Activated CD4-positive, CD25-positive, alpha-beta regulatory T cell treated with anti-CD3 and anti-CD28 coated beads, Interleukin-2, amount 50 U/mL, for 72 hours (primary cell): ENCODE measurements around the gene VGF.

ENCODE experiments used
- DNase-seq: peaks from one replicate; pipeline ENCODE4 v3.0.0; 2021

VGF gene

GRCh38 chr7:101164071-101164840, 1.1 kb downstream of the VGF start:
- no peak for DNase-seq

DNA sequence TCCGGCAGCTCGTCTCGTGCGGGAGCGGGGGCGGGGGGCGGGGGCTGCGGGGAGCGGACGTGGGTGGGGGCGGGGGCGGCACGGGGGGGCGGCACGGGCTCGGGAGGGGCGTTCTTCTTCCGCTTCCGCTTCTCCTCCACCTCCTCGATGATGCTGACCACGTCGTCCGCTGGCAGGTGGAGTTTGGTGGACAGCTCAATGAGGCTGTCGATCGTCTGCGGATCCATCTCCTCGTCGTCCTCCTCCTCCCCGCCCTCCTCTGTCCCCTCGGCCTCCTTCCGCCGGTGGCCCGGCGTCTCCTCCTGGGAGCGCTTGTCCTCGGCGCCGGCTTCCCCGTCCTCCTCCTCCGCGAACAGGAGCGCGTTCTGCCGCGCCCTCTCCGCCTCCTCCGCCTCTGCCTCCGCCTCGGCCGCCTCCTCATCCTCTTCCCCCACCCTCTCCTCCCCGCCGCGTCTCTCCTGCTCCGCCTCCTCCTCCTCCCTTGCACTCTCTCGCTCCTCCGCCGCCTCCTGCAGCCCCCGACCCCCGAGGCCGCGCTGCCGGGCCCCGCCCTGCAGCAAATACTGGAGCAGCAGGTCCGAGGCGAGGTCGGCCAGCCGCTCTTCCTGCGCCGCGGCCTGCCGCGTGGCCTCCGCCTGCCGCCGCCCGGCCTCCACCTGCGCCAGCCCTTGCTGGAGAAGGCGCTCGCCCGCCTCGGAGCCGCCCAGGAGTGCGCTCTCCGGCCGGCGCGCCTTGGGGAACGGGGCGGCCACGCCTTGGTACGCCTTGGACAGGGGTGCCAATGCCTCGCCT, 1.9 kb downstream of the VGF start:
- DNase-seq, result peak; percentile 44

GRCh38 chr7:101162551-101163278, 2.7 kb downstream of the VGF start:
- DNase-seq, result peak; percentile 40

- DNase-seq, result no peak
Observed at GRCh38 chr7:101161692-101162471, 3.5 kb downstream of the VGF start.

DNA sequence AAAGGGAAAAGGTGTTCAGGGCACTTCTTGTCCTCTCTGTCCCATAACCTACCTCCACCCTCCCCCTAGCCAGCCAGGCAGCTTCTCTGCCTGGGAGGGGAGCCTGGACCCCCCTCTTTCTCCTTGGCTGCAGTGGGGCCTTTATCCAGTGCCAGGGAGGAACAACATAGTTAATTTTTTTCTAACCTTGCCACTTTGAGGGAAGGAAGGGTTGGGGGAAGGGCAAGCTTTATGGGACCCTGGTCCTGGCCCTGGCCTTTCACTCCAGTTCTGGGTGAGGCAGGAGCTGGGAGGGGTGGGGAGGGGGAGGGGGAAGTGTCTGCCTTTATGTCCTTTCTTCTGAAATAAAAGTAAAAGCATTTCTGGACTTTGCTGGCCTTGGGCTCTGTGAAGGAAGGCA, 4.5 kb downstream of the VGF start:
- DNase-seq, result no peak

- DNase-seq, result no peak
Observed at GRCh38 chr7:101159696-101160674, 5.4 kb downstream of the VGF start.

GRCh38 chr7:101156866-101157589, 8.3 kb downstream of the VGF start:
- DNase-seq, result no peak

- DNase-seq, result no peak
Observed at GRCh38 chr7:101156277-101156676, 9.1 kb downstream of the VGF start.

DNA sequence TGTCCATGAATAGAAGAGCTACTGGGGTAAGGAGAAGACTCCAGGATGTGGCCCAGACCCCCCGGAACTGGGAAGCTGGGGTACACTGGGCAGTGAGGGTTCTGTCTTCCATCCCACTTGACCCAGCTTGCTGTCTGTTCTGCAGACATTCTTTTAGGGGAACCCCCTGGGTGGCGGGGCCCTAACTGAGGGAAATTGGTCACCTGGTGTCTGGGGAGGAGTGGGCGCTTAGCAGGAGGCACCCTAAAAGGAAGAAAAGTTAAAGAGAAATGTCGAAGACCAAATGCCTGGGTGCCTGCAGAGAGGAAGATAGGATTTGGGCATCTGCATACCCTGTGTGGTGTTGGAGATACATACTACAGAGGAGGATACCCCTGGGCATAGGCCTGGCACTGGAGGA, 10.1 kb downstream of the VGF start:
- DNase-seq, result no peak

DNA sequence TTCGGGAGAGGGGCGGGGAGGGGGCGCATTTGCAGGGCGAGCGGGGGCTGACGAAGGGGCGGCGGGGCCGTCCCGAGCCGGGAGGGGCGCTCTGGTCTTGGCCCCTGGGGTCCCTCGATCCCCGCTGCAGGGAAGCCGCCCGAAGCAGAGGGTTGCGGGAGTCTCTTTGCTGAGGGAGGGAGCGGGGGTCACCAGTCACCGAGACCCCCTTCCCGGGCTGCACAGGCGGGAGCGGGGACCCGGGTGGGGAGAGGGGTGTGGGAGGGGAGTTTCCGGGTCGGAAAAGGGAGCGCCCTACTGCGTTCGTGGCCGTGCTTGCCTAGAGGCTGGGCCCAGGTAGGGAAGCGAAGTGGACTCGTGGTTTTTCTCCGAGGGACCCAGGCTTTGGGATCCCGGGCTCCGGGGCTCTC, 10.7 kb downstream of the VGF start:
- peak; percentile 41 for DNase-seq

DNA sequence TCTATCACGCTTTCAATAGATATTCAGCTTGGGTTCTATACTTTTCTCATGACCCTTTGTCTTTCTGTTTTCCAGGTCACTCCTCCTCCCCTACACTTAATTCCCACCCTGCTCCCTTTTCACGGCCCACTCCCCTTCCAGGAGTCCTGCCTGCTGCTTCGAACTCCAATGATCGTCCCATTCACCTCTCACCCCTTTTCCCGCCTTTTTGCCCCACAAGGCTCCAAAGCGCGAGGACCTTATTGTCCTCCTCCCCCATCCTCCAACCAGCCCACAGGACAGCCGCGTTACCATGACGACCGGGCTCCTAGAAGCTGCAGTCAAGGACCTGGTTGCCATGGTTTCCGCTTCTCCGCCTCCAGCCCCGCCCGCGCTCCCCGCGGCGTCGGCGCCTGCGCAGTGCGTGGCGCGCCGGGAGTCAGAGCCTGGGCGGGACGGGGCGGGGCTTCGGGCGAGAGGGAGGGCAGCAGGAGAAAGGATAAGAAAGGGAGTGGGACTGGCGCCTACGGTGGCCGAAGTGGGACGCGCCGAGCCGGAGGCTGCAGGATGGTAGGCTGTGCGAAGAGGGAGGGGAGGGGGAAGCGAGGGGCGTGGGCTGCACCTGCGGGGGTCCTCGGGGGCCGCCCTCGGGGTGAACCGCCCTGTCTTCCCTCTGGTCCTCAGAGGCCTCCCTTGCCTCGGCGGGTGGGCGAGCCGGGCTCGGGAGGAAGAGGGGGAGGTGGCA, 11.2 kb downstream of the VGF start, which contains the start of gene AP1S1:
Gene AP1S1, plus strand, starts transcription at position 508 of the 724 bp plus-strand sequence. Its CDS starts 39 bp downstream, at position 547.
- peak; percentile 90 for DNase-seq

DNA sequence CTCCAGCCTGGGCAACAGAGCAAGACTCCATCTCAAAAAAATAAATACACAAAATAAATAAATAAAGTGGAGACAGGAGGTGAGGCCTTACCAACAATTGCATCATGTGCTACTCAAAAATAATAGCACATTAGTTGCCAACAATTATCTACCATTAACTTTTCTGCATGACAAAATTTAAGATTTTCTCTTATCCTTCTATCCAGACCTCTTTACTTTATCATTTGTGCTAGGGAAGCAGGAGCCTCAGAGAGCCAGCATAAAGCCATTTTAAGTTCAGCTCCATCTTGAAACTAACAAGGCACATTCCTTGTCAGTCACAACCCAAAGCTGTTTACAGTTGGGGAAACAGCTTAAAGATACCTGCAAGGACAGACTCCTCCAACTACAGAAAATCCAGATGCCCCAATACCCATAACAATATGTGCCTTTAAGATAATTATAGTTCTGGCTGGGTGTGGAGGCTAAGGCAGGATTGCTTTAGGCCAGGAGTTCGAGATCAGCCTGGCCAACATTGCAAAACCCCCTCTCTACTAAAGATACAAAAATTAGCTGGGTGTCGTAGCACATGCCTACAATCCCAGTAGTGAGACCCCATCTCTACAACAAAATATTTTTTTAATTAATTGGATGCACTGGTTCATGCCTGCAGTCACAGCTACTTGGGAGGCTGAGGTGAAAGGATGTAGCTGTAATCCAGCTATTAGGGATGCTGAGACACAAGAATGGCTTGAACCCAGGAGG, 13.3 kb downstream of the VGF start:
- no peak for DNase-seq

DNA sequence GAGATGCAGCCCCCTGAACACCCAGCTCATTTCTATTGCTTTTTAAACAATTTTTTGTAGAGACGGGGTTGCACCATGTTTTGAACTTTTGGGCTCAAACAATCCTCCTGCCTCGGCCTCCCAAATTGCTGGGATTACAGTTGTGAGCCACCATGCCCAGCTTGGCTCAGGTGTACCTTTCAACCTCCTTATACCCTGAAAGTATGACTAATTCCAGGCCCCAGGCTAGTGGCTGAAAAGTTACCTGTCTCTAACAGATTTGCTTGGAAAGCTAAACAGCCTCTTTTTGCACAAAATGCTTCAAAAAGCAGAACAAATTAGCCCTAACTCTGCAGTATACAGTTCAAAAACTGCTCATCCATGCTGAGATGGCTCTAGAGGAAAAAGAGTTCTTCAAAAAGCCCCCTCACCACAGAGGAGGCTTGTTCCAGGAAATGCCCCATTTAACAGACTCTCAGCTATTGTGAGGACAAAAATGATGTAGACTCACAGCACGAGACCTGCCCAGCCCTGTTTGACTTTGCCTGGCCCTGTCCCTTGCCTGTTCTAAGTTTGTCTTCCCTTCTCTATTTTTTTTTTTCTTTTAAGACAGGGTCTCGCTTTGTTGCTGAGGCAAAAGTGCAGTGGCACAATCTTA, 24.5 kb downstream of the VGF start:
- no peak for DNase-seq

DNA sequence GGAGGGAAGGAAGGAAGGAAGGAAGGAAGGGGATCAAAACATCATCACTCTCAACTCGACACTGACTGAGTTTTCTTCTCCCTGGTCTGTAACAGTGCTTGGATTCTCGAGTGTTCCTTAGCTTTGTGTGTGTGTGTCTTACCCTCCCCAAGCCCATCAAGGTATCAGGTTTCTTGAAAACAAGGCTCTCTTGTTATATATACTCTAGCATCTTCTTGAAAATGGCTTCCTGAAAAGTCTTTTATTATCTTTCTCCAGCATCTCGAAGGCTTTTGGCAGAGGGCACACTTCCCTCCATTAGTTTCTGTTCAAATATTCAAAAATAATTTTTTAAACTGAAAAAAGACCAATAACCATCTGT, 25.1 kb downstream of the VGF start:
- DNase-seq, result no peak

DNA sequence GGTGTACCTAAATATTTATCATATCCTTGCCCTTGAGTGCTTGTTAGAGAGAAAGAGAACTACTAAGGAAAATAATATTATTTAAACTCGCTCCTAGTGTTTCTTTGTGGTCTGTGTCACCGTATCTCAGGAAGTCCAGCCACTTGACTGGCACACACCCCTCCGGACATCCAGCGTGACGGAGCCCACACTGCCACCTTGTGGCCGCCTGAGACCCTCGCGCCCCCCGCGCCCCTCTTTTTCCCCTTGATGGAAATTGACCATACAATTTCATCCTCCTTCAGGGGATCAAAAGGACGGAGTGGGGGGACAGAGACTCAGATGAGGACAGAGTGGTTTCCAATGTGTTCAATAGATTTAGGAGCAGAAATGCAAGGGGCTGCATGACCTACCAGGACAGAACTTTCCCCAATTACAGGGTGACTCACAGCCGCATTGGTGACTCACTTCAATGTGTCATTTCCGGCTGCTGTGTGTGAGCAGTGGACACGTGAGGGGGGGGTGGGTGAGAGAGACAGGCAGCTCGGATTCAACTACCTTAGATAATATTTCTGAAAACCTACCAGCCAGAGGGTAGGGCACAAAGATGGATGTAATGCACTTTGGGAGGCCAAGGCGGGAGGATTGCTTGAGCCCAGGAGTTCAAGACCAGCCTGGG, 27.0 kb downstream of the VGF start:
- DNase-seq, result peak; percentile 72

GRCh38 chr7:101137651-101138212, 27.6 kb downstream of the VGF start:
- DNase-seq, result no peak

- no peak for DNase-seq
Observed at GRCh38 chr7:101134399-101134980, 30.9 kb downstream of the VGF start.
